Tongue (tissue), 2 donors: ENCODE results near the gene LAMA4. TPM values are rescaled to one million over a fixed set of nuclear protein-coding genes. Genes with fewer than 3 reads are reported as not detected.

Experiments used
- DNase-seq: peaks from one replicate; pipeline ENCODE4 v3.0.0-alpha.2; 2015
- total RNA-seq: library from RNA; depleted of rRNA; stranded (reverse); fragments of >200 nt; gene quantifications from one replicate; pipeline ENCODE4 v1.2.3, GENCODE V29; 2014

The LAMA4 gene
- total RNA-seq, 1 donor from 2014 or later, result 247 TPM

GRCh38 chr6:112243861-112244827, 10.2 kb downstream of the LAMA4 start:
- DNase-seq, result no peak

DNA sequence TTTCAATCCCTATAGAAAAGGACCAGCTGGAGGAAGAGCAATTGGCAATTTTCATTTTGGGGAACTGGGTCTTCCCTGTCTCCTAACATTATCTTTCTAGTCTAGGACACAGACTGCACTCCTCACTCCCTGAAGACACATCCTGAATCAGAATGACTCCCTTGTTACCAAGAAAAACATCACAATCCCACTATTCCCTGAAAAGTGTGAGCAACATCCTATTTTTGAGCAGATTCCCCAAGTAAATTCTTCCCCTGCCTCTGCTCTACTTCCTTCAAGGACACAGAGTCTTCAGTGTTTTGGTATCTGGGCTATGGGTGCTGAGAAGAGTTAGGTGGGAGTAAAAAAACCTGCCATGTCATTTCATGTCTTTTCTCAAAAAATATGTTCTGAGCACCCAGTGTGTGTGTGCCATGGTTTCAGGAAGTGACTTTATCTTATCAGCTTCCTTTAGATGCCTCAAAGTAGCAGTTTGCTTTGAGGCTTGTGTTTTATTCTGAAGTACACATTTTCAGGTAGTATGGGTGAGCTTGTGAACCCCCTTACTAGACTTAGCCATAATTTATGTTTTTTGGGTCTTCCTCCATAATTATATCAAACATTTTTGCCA, 12.4 kb downstream of the LAMA4 start:
- no peak for DNase-seq

GRCh38 chr6:112237595-112237994, 16.8 kb downstream of the LAMA4 start:
- peak; percentile 77 for DNase-seq

DNA sequence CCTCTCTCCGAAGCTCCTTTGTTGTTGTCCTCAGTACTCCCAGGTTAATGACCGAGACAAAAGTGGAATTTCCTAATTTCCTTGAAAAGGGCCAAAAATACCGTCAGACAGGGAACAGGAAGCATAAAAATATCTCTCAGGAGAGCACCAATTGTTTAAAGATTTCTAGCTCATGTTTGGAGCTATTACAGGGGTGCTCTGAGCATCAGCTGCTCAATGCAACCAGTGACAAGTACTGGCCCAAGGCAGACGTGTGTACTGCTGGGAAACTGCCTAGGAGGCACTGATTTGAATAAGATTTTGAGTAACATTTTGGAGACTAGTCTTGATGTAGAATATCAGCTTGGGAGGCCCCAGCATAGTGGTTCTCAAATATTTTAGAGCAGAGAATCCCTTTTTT, 17.3 kb downstream of the LAMA4 start:
- peak; percentile 45 for DNase-seq

DNA sequence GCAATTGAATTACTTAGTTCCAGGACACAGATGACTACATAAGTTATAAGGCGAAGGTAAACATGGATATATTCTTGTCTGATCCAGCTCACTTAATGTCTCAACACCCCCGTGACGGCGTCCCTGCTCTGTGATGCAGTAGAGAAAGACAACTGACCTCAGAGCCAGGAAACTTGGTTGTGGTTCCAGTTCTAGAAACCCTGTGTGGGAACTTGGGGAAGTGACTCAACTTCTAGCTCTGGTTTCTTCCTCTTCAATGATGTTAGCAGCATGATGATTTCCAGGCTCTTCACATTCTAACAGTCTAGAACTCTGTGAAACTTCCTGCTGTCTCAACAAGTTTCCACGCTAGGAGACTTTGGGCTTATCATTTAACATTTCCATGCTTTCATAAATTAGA, 18.4 kb downstream of the LAMA4 start:
- DNase-seq, result no peak

DNA sequence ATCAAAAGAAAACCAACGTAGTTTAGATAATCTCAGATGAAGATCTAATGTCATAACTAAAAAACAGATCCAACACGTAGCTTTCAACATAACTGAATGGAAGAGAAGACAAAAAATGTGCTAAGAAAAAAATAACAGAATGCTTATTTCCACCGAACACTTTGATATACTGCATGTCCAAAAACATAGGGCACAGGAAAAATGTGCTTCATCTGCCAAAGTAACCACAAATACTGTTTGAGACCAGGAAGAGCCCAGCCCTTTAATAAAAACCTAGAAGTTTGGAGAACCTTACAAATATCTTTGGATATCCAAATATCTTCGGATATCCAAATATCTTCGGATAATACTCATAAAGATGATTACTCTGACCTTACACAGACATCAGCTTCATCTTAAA, 19.8 kb downstream of the LAMA4 start:
- no peak for DNase-seq

GRCh38 chr6:112233847-112234246, 20.5 kb downstream of the LAMA4 start:
- DNase-seq, result peak; percentile 61

DNA sequence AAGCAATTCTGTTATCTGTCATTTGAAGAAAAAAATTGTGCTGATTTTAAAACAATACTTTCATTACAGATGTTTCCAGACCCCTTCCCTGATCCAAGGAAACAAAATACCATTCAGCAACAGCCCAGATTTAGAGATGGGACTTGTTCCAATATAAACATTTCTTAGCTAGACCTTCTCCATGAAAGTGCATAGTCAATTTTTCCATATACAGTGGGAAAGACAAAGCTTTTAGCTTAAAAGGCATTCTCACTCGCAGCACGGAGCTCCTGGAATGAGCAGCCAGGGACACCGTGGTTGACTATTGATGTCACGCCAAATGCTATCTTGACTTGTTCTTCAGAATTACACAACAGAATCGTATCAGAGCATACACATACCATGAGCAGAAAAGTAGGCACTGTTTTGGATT, 21.5 kb downstream of the LAMA4 start:
- DNase-seq, result peak; percentile 91

DNA sequence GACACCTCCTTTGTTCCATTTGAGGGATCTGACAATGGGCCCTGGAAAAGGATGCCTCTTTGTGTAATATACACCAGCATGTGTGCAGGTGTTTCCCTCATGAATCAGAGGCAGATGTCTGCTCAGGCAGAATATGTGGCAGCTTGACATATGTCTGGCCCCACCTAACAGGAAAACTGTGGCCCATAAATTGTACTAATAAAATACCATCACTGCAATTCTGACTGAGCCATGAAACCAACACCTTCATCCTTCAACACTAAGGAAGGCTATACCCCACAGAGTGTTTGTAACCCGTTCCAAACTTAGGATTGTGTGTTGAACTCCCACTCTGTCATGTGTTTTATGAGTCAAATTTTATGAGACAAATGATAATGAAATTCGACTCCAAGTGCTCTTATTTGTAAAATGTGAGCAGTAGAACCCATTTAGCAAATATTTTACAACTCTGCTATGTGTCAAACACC, 22.7 kb downstream of the LAMA4 start:
- peak; percentile 56 for DNase-seq

GRCh38 chr6:112231164-112231563, 23.2 kb downstream of the LAMA4 start:
- DNase-seq, result no peak

- DNase-seq, result no peak
Measured at GRCh38 chr6:112228480-112229332, 25.7 kb downstream of the LAMA4 start.

GRCh38 chr6:112227992-112228391, 26.4 kb downstream of the LAMA4 start:
- DNase-seq, result no peak

GRCh38 chr6:112227411-112227810, 27.0 kb downstream of the LAMA4 start:
- DNase-seq, result no peak

GRCh38 chr6:112225691-112226090, 28.7 kb downstream of the LAMA4 start:
- no peak for DNase-seq

DNA sequence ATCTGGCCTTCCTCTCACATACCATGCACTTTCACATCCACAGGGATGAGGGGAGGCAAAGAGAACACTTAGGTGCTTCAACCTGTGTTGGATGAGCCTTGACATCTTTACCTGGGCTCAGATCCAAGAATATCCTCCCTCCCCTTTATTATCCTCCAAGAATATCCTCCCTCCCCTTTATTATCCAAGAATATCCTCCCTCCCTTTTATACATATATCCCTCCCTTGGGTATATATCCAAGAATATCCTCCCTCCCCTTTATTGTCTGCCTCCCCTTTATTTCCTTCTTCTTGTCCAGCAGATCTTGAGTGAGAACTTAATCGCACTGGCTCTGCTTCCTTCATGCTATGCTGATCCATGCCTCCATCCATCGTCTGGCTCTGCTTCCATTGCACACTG, 30.3 kb downstream of the LAMA4 start:
- DNase-seq, result no peak

DNA sequence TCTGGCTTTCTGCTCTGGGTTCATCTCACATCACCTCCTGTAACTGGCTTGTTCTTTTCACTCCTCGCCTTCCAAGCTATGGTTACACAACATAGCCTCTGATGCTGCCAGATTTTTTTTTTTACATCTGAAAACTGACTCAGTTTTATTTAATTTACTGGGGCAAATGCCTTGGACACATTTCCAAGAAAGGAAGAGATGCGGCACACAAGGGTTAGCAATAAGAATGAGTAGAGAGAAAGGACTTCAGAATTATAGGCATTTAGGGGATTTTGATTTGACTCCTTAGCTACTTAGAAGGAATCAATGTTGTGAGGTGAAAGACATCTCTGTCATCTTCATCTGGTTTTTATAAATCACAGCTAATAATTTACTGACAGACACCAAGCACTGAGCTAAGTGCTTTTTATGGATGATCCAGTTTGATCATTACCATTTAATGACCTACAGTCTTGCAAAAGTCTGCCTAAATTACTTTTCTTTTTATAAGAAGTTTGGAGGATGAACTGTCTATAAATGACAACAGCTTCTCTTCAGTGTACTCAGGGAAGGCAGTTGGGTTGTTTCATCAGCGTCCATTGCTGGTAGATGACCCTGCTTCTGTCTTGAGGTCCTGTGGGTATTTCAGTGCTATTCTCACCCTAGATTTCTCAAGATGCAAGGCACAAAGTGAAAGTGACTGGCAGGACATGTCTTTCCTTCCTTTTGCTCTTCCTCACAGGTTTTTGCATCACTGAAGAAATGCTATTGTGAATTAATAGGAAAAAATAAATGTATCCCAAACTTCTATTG, 31.1 kb downstream of the LAMA4 start:
- DNase-seq, result peak; percentile 58

GRCh38 chr6:112221981-112222852, 32.1 kb downstream of the LAMA4 start:
- DNase-seq, result no peak

GRCh38 chr6:112221561-112221960, 32.8 kb downstream of the LAMA4 start:
- DNase-seq, result no peak

- DNase-seq, result no peak
Measured at GRCh38 chr6:112218563-112218962, 35.8 kb downstream of the LAMA4 start.
